ENCODE data around the gene ENTREP3. TPM values are rescaled to one million over a fixed set of nuclear protein-coding genes. Genes with fewer than 3 reads are reported as not detected.

Gene ENTREP3
- total RNA-seq, 4 donors from 2014 or later: 5.3 to 28.2 (median 11.7) TPM

GRCh38 chr1:155205035-155205434 lies 50.2 kb downstream of the ENTREP3 start:
- no peaks in the 10 kb centered on the region for H3K4me1 ChIP-seq
- DNase-seq: no peak
- H3K27me3 ChIP-seq: no peaks in the 10 kb centered on the region
- no peak overlapping the region for H3K4me3 ChIP-seq
- intact Hi-C loops (cut with DNase I; ENCODE audit: low total_unique reads): no loop called here
- no peak for TF ChIP-seq POLR2A (IDR thresholded peaks at IDR 0.05)
- TF ChIP-seq CTCF (IDR thresholded peaks at IDR 0.05): no peak
- no peaks in the 10 kb centered on the region for H3K36me3 ChIP-seq
- no peak overlapping the region for H3K27ac ChIP-seq
- H3K9me3 ChIP-seq: no peaks in the 10 kb centered on the region

- no peak for DNase-seq
- no peaks in the 10 kb centered on the region for H3K27me3 ChIP-seq
- H3K4me3 ChIP-seq: no peak overlapping the region
- H3K4me1 ChIP-seq: no peaks in the 10 kb centered on the region
- no peak overlapping the region for H3K27ac ChIP-seq
- no peaks in the 10 kb centered on the region for H3K9me3 ChIP-seq
- no peak for TF ChIP-seq CTCF (IDR thresholded peaks at IDR 0.05)
- TF ChIP-seq POLR2A (IDR thresholded peaks at IDR 0.05): no peak
- intact Hi-C loops (cut with DNase I; ENCODE audit: low total_unique reads): no loop called here
- H3K36me3 ChIP-seq: no peaks in the 10 kb centered on the region
Observed at GRCh38 chr1:155202731-155203515, 52.4 kb downstream of the ENTREP3 start.

DNA sequence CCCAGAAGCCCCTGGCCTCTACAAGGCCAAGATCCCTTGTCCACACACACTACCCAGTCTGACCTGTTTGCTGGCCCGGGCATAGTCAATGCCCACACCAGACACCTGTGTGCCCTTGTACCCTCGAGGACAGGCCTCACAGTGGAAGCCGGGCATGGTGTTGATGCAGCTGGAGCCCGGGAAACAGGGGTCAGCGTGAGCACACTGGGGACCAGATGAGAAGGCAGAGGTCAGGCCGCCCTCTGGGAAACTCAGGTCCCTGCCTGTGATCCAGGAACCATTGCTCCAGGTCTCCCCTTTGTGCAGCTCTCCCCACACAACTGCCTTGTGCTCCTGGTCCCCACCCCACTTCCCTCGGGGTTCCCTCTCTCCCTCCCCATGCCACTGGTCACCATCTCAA lies 53.1 kb downstream of the ENTREP3 start:
- no peak overlapping the region for H3K27ac ChIP-seq
- no peaks in the 10 kb centered on the region for H3K9me3 ChIP-seq
- no peaks in the 10 kb centered on the region for H3K4me1 ChIP-seq
- no peaks in the 10 kb centered on the region for H3K27me3 ChIP-seq
- DNase-seq: no peak
- no peaks in the 10 kb centered on the region for H3K36me3 ChIP-seq
- TF ChIP-seq POLR2A (IDR thresholded peaks at IDR 0.05) (no peak), CTCF (IDR thresholded peaks at IDR 0.05) (no peak)
- intact Hi-C loops (cut with DNase I; ENCODE audit: low total_unique reads): no loop called here
- no peak overlapping the region for H3K4me3 ChIP-seq

DNA sequence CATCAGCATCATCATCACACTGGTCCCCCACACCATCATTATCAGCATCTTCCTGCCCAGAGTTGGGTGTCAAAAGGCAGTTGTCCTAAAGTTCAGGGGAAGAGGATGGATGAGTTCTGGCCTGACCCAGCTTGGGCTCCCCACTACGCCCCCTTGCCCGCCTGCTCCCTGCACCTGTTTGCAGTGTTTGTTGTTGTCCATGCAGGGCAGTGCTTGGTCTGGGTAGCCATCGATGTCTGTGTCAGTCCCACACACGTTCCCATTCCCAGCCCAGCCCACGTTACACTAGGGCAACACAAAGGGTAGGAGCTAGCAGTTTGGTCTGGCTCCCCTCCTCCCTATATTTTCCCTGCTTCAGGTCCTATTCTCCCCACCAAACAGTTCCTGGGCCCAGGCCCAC lies 54.4 kb downstream of the ENTREP3 start:
- Histone ChIP-seq H3K9me3 (no peaks in the 10 kb centered on the region), H3K4me3 (no peak overlapping the region), H3K4me1 (no peaks in the 10 kb centered on the region), H3K27ac (no peak overlapping the region), H3K27me3 (no peaks in the 10 kb centered on the region), H3K36me3 (no peaks in the 10 kb centered on the region)
- DNase-seq: no peak
- intact Hi-C loops (cut with DNase I; ENCODE audit: low total_unique reads): no loop called here
- TF ChIP-seq POLR2A (IDR thresholded peaks at IDR 0.05) (no peak), CTCF (IDR thresholded peaks at IDR 0.05) (no peak)

- intact Hi-C loops (cut with DNase I; ENCODE audit: low total_unique reads): no loop called here
Observed at GRCh38 chr1:155199792-155200191, 55.5 kb downstream of the ENTREP3 start.

More at GRCh38 chr1:155199792-155200191, 55.5 kb downstream of the ENTREP3 start:
- no peaks in the 10 kb centered on the region for H3K9me3 ChIP-seq
- H3K4me1 ChIP-seq: no peaks in the 10 kb centered on the region
- TF ChIP-seq CTCF (IDR thresholded peaks at IDR 0.05) (no peak), POLR2A (IDR thresholded peaks at IDR 0.05) (no peak)
- DNase-seq: no peak
- H3K36me3 ChIP-seq: no peaks in the 10 kb centered on the region
- H3K27me3 ChIP-seq: no peaks in the 10 kb centered on the region
- H3K27ac ChIP-seq: no peak overlapping the region
- no peak overlapping the region for H3K4me3 ChIP-seq
